ENCODE results near the gene PDE4A.
A peak's percentile ranks its signal among the peaks of the same experiment; 100 is the strongest.

The PDE4A gene

GRCh38 chr19:10499550-10500246 lies 79.4 kb downstream of the PDE4A start:
- no peak overlapping the region for H3K4me3 ChIP-seq (ENCODE audit: low read depth, low read length)
- POLR2A ChIA-PET: no interaction called here
- no peak for TF ChIP-seq CTCF (IDR thresholded peaks at IDR 0.05; ENCODE audit: insufficient read depth, low read length, missing control alignments)
- no peak for DNase-seq (ENCODE audit: low read depth, low spot score)
- CTCF ChIA-PET: interaction anchor here (0.9 to 2.8 kb wide), 8 partner anchors 8 to 81 kb away, joined by 3 to 15 read pairs (median 8); no protein-coding TSS in a partner anchor

- POLR2A ChIA-PET: no interaction called here
- no peak overlapping the region for H3K4me3 ChIP-seq (ENCODE audit: low read depth, low read length)
- CTCF ChIA-PET: interaction anchor here (1.4 to 2.8 kb wide), 7 partner anchors 9 to 81 kb away, joined by 4 to 15 read pairs (median 8); no protein-coding TSS in a partner anchor
- DNase-seq (ENCODE audit: low read depth, low spot score): no peak
- TF ChIP-seq CTCF (IDR thresholded peaks at IDR 0.05; ENCODE audit: insufficient read depth, low read length, missing control alignments): no peak
Observed at GRCh38 chr19:10500247-10500592, 79.9 kb downstream of the PDE4A start.

- DNase-seq (ENCODE audit: low read depth, low spot score): no peak
- ChIA-PET POLR2A (interaction anchor here (0.6 kb wide), 1 partner anchor 30 kb away, joined by 3 read pairs; no protein-coding TSS in a partner anchor), CTCF (interaction anchor here (2.2 to 2.8 kb wide), 3 partner anchors 18 to 79 kb away, joined by 7 to 15 read pairs (median 8); no protein-coding TSS in a partner anchor)
- H3K4me3 ChIP-seq (ENCODE audit: low read depth, low read length): peak overlapping the region; percentile 86
- no peak for TF ChIP-seq CTCF (IDR thresholded peaks at IDR 0.05; ENCODE audit: insufficient read depth, low read length, missing control alignments)
Observed at GRCh38 chr19:10501971-10502523, 81.7 kb downstream of the PDE4A start.

GRCh38 chr19:10502524-10503001 lies 82.2 kb downstream of the PDE4A start:
- ChIA-PET POLR2A (interaction anchor here (0.6 kb wide), 1 partner anchor 30 kb away, joined by 3 read pairs; no protein-coding TSS in a partner anchor), CTCF (interaction anchor here (1.6 kb wide), 1 partner anchor 71 kb away, joined by 3 read pairs; no protein-coding TSS in a partner anchor)
- H3K4me3 ChIP-seq (ENCODE audit: low read depth, low read length): peak overlapping the region; percentile 86
- no peak for TF ChIP-seq CTCF (IDR thresholded peaks at IDR 0.05; ENCODE audit: insufficient read depth, low read length, missing control alignments)
- DNase-seq (ENCODE audit: low read depth, low spot score): no peak

- CTCF ChIA-PET: interaction anchor here (1.0 to 1.6 kb wide), 3 partner anchors 9 to 70 kb away, joined by 3 to 4 read pairs (median 3); no protein-coding TSS in a partner anchor
- DNase-seq (ENCODE audit: low read depth, low spot score): no peak
- POLR2A ChIA-PET: interaction anchor here (0.6 kb wide), 1 partner anchor 29 kb away, joined by 3 read pairs; no protein-coding TSS in a partner anchor
- peak; percentile 0 for TF ChIP-seq CTCF (IDR thresholded peaks at IDR 0.05; ENCODE audit: insufficient read depth, low read length, missing control alignments)
- H3K4me3 ChIP-seq (ENCODE audit: low read depth, low read length): peak within 1 kb of the TSS; percentile 86
Observed at GRCh38 chr19:10503002-10503789, 82.9 kb downstream of the PDE4A start, which contains the start of gene KEAP1. TSS of gene KEAP1 (minus strand) at chr19:10503356. CDS start at chr19:10500033, 3,323 bp downstream.

Measured in AG04449 (cell line).